Loucy (cell line): ENCODE measurements around the gene UBASH3A.

Experiments used
- H2AFZ ChIP-seq: fragments of 200-600 bp; sonication (generic); 2 replicates; pipeline ENCODE4 v1.6.0; 2016; ENCODE audit warnings: antibody characterized with exemption, mild to moderate bottlenecking, low read length, moderate library complexity
- H3F3A ChIP-seq: fragments of 200-600 bp; 2 replicates; pipeline ENCODE4 v1.6.0; 2016; ENCODE audit warnings: antibody characterized with exemption, low read depth, mild to moderate bottlenecking
- H3K27me3 ChIP-seq: fragments of 200-600 bp; sonication (generic); 2 replicates; pipeline ENCODE4 v1.6.1; 2014; ENCODE audit warnings: low read length, mild to moderate bottlenecking; ENCODE audit not compliant: insufficient read depth, poor library complexity, severe bottlenecking
- H3K36me3 ChIP-seq: fragments of 200-600 bp; sonication (generic); 2 replicates; pipeline ENCODE4 v1.6.1; 2016; ENCODE audit warnings: low read length; ENCODE audit not compliant: insufficient read depth
- H3K4me1 ChIP-seq: fragments of 200-600 bp; sonication (generic); 2 replicates; pipeline ENCODE4 v1.5.1; 2014; ENCODE audit warnings: low read length, mild to moderate bottlenecking; ENCODE audit not compliant: insufficient read depth, poor library complexity, severe bottlenecking
- H3K4me2 ChIP-seq: fragments of 200-600 bp; sonication (generic); 2 replicates; pipeline ENCODE4 v1.6.0; 2014; ENCODE audit warnings: antibody characterized with exemption, low read length, low read depth, mild to moderate bottlenecking; ENCODE audit not compliant: poor library complexity, severe bottlenecking
- H3K4me3 ChIP-seq: fragments of 200-600 bp; sonication (generic); 2 replicates; pipeline ENCODE4 v1.5.1; 2014; ENCODE audit warnings: low read length, mild to moderate bottlenecking, mixed read lengths; ENCODE audit not compliant: poor library complexity, severe bottlenecking
- H3K79me2 ChIP-seq: fragments of 200-600 bp; sonication (generic); 2 replicates; pipeline ENCODE4 v1.6.1; 2014; ENCODE audit warnings: low read length; ENCODE audit not compliant: insufficient read depth
- H3K9ac ChIP-seq: fragments of 200-600 bp; sonication (generic); 2 replicates; pipeline ENCODE4 v1.6.0; 2014; ENCODE audit warnings: mild to moderate bottlenecking, low read depth, low read length, moderate library complexity; ENCODE audit not compliant: poor library complexity, severe bottlenecking
- H3K9me2 ChIP-seq: fragments of 200-600 bp; sonication (generic); replicated peaks from 2 replicates; pipeline ENCODE4 v1.6.1; 2016; ENCODE audit warnings: low read depth, low read length, mixed read lengths
- H3K9me3 ChIP-seq: fragments of 200-600 bp; sonication (generic); 2 replicates; pipeline ENCODE4 v1.6.1; 2014; ENCODE audit warnings: mild to moderate bottlenecking, antibody characterized with exemption, low read length, low read depth; ENCODE audit not compliant: insufficient read depth
- H4K20me1 ChIP-seq: fragments of 200-600 bp; sonication (generic); 2 replicates; pipeline ENCODE4 v1.6.0; 2014; ENCODE audit warnings: antibody characterized with exemption, low read length, mild to moderate bottlenecking; ENCODE audit not compliant: insufficient read depth, poor library complexity, severe bottlenecking
- EZH2phosphoT487 ChIP-seq: fragments of 200-600 bp; IDR thresholded peaks from 2 replicates; pipeline ENCODE4 v1.6.1; 2018; ENCODE audit warnings: antibody characterized with exemption, mild to moderate bottlenecking, moderate library complexity, borderline replicate concordance
- TF ChIP-seq, protein P1 (sequence below): fragments of 200-600 bp; sonication (generic); conservative IDR thresholded peaks from 2 replicates; pipeline ENCODE4 v1.5.1; 2014; ENCODE audit warnings: mild to moderate bottlenecking, antibody characterized with exemption, low read length

The UBASH3A gene

GRCh38 chr21:42453224-42453985, 49.7 kb downstream of the UBASH3A start:
- Histone ChIP-seq H4K20me1 (no peaks in the 10 kb centered on the region), H3F3A (no peaks in the 10 kb centered on the region; the same call in 1 of the 2 replicates), H3K4me2 (peak overlapping the region; percentile 68), H3K4me1 (peaks cover 80% of the 10 kb centered on the region), H3K79me2 (peaks cover 31% of the 10 kb centered on the region; the same call in 1 of the 2 replicates), H2AFZ (no peak overlapping the region), H3K9me2 (no peaks in the 10 kb centered on the region), H3K9ac (peak overlapping the region; percentile 73), H3K9me3 (no peaks in the 10 kb centered on the region; the same call in 1 of the 2 replicates), H3K36me3 (no peaks in the 10 kb centered on the region), H3K27me3 (no peaks in the 10 kb centered on the region), H3K4me3 (peak overlapping the region; percentile 40)
- TF ChIP-seq EZH2phosphoT487: no peak

GRCh38 chr21:42453986-42454570, 50.4 kb downstream of the UBASH3A start:
- Histone ChIP-seq H3K79me2 (peaks cover 31% of the 10 kb centered on the region; the same call in 1 of the 2 replicates), H3K36me3 (no peaks in the 10 kb centered on the region)

GRCh38 chr21:42454786-42455185, 51.1 kb downstream of the UBASH3A start:
- TF ChIP-seq EZH2phosphoT487: no peak
- TF ChIP-seq, protein P1, sequence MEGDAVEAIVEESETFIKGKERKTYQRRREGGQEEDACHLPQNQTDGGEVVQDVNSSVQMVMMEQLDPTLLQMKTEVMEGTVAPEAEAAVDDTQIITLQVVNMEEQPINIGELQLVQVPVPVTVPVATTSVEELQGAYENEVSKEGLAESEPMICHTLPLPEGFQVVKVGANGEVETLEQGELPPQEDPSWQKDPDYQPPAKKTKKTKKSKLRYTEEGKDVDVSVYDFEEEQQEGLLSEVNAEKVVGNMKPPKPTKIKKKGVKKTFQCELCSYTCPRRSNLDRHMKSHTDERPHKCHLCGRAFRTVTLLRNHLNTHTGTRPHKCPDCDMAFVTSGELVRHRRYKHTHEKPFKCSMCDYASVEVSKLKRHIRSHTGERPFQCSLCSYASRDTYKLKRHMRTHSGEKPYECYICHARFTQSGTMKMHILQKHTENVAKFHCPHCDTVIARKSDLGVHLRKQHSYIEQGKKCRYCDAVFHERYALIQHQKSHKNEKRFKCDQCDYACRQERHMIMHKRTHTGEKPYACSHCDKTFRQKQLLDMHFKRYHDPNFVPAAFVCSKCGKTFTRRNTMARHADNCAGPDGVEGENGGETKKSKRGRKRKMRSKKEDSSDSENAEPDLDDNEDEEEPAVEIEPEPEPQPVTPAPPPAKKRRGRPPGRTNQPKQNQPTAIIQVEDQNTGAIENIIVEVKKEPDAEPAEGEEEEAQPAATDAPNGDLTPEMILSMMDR: no peak
- no peaks in the 10 kb centered on the region for H3K27me3 ChIP-seq
- H2AFZ ChIP-seq: no peak overlapping the region
- peak overlapping the region; percentile 73 for H3K9ac ChIP-seq
- no peaks in the 10 kb centered on the region; the same call in 1 of the 2 replicates for H3K9me3 ChIP-seq
- H3K4me3 ChIP-seq: no peak overlapping the region
- no peaks in the 10 kb centered on the region for H3K9me2 ChIP-seq
- no peaks in the 10 kb centered on the region for H3K36me3 ChIP-seq
- H3K79me2 ChIP-seq: peaks cover 31% of the 10 kb centered on the region; the same call in 1 of the 2 replicates
- no peaks in the 10 kb centered on the region for H4K20me1 ChIP-seq
- no peaks in the 10 kb centered on the region; the same call in 1 of the 2 replicates for H3F3A ChIP-seq
- peak overlapping the region; percentile 68 for H3K4me2 ChIP-seq
- peaks cover 79% of the 10 kb centered on the region for H3K4me1 ChIP-seq

More at GRCh38 chr21:42453986-42454570, 50.4 kb downstream of the UBASH3A start:
- Histone ChIP-seq H3K4me2 (peak overlapping the region; percentile 68), H3K9me3 (no peaks in the 10 kb centered on the region; the same call in 1 of the 2 replicates), H4K20me1 (no peaks in the 10 kb centered on the region), H3K27me3 (no peaks in the 10 kb centered on the region), H3K9me2 (no peaks in the 10 kb centered on the region), H2AFZ (no peak overlapping the region), H3K9ac (peak overlapping the region; percentile 73), H3K4me1 (peaks cover 79% of the 10 kb centered on the region), H3K4me3 (peak overlapping the region; percentile 40), H3F3A (no peaks in the 10 kb centered on the region; the same call in 1 of the 2 replicates)
- TF ChIP-seq, protein P1: no peak
- TF ChIP-seq EZH2phosphoT487: no peak
